Sciatic nerve (tissue), 2 donors: ENCODE measurements around the gene FAM151A. TPM values are rescaled to one million over a fixed set of nuclear protein-coding genes. Genes with fewer than 3 reads are reported as not detected.

Experiments used
- ATAC-seq: fragments of 200-7000 bp; cut with Tn5 transposase; one replicate; pipeline ENCODE4 v1.9.1; 2020; ENCODE audit warnings: mild to moderate bottlenecking, moderate library complexity
- DNase-seq: peaks from one replicate; pipeline ENCODE4 v3.0.0-alpha.2; 2020; ENCODE audit warnings: low spot score
- intact Hi-C: fragments of 100-400 bp; cut with DNase I; formaldehyde crosslinking; loops from one replicate; pipeline ENCODE4 v1.14.2; 2022
- total RNA-seq: library from RNA; stranded (reverse); fragmentation: NEBNext Ultra II Directional; extraction: Animal tissue kit (Norgen Biotek cat#: 25700); gene quantifications from one replicate; pipeline ENCODE4 v1.2.1, GENCODE V29; 2021
- donor health status: DM: no; HTN: no; CAD: no.
- donor health status: DM: no; HTN: no; CAD: no.

FAM151A gene
- total RNA-seq: not detected

- DNase-seq: no peak
Measured at GRCh38 chr1:54623216-54624007, at the start of gene FAM151A. TSS of gene FAM151A (minus strand) at chr1:54623525. CDS start at chr1:54623395, 130 bp downstream.

GRCh38 chr1:54671985-54672608, 48.8 kb upstream of the FAM151A start:
- intact Hi-C loops: no loop called here
- no peak for ATAC-seq
- DNase-seq: no peak

More at GRCh38 chr1:54623216-54624007, at the start of gene FAM151A:
- no peak for ATAC-seq
- intact Hi-C loops: no loop called here

DNA sequence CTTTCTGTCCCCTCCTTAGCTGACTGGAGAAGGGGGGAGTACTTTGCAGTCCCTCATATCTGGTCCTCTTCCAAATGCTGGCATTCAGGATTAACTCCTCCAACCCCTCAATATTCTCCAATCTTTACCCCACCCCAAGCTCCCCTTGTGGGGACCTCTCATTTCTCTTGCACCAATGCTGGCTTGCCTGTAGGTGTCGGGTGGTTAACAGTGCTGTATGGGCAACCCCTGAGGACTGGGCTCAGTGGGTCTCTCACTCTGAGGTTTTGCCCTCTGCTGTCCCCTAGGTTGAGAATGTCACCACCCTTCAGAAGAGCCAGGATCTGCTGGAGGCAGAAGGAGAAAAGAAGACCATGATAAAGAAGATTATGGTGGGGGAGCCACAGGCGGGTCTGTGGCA, 45.2 kb upstream of the FAM151A start:
- ATAC-seq: no peak
- intact Hi-C loops: no loop called here
- DNase-seq: no peak

- intact Hi-C loops: no loop called here
- DNase-seq (no peak), ATAC-seq (no peak)
Measured at GRCh38 chr1:54667797-54668196, 44.5 kb upstream of the FAM151A start.

DNA sequence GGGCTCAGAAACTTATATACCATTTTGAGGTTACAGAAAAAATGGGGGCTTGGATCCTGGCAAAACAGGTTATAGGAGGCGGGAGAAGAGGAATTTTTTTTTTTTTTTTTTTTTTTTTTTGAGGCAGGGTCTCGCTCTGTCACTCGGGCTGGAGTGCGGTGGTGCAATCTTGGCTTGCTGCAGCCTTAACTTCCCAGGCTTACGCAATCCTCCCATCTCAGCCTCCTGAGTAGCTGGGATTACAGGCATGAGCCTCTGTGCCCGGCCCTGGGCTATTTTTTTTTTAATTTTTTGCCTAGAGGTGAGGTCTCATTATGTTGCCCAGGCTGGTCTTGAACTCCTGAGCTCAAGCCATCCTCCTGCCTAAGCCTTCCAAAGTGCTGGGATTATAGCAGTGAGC, 43.0 kb upstream of the FAM151A start:
- DNase-seq (no peak), ATAC-seq (no peak)
- intact Hi-C loops: no loop called here

GRCh38 chr1:54665852-54666251, 42.5 kb upstream of the FAM151A start:
- intact Hi-C loops: no loop called here
- ATAC-seq (no peak), DNase-seq (no peak)

- DNase-seq (no peak), ATAC-seq (no peak)
- intact Hi-C loops: no loop called here
Measured at GRCh38 chr1:54664364-54664763, 41.0 kb upstream of the FAM151A start.

- intact Hi-C loops: loop anchor here (2.0 kb wide), 1 partner anchor 75 kb away; no protein-coding TSS in a partner anchor
- DNase-seq (no peak), ATAC-seq (no peak)
Measured at GRCh38 chr1:54663725-54664124, 40.4 kb upstream of the FAM151A start.

GRCh38 chr1:54658164-54658913, 35.0 kb upstream of the FAM151A start:
- ATAC-seq: no peak
- intact Hi-C loops: no loop called here

DNA sequence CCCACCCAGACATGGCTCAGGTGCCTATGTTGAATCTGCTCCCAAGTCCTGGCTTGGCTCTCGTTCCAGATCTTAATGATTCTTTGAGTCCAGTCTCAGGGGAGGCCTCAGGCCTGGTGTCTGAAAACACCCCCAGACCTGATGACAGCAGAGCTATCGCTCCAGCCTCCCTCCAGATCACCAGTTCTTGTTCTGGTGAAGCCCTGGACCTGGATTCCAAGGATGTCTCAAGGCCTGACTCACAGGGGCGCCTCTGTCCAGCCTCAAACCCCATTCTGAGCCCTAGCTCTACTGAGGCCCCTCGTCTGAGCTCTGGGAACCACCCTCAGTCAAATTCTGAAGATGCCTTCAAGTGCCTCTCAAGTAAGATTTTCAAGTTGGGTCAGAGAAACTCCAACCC, 29.7 kb upstream of the FAM151A start:
- DNase-seq: no peak
- ATAC-seq: no peak
- intact Hi-C loops: no loop called here

More at GRCh38 chr1:54658164-54658913, 35.0 kb upstream of the FAM151A start:
- DNase-seq: no peak

DNA sequence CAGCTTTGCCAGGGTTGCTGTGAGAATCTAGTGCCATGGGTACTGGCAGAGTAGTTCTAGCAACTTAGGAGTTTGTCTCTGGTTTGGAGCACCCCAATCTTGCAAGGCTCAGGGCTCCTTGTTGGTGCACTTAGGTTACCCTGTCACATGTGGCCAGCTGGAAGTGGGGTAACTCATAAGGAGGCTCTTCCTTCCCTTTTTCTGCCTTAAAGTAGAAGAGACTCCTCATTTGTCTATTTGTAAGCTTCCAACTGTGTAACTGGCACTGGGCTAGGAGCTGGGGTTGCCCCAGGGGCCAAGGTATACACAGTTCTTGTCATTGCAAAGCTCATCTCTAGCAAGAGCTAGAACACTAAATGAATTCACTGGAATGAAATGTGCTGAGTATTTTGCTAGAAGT, 28.8 kb upstream of the FAM151A start:
- intact Hi-C loops: no loop called here
- DNase-seq (no peak), ATAC-seq (peak; percentile 22)

DNA sequence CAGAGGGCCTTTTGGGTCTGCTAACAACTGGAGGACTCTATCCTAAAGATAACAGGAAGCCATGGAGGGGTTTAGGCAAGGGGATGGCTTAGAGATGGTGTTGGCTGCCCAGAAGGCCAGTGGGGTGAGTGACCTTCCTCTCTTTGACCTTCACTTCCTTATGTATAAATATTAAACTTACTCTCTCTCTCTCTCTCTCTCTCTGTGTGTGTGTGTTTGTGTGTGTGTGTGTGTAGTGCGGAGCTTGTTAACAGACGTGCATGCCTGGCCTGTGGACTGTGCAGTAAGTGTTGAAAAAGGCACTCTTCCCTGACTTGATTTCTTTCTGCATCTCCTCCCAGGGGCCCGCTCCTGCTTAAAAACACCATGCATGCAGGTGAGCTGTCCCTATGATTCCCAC, 28.3 kb upstream of the FAM151A start:
- DNase-seq (no peak), ATAC-seq (no peak)
- intact Hi-C loops: no loop called here

DNA sequence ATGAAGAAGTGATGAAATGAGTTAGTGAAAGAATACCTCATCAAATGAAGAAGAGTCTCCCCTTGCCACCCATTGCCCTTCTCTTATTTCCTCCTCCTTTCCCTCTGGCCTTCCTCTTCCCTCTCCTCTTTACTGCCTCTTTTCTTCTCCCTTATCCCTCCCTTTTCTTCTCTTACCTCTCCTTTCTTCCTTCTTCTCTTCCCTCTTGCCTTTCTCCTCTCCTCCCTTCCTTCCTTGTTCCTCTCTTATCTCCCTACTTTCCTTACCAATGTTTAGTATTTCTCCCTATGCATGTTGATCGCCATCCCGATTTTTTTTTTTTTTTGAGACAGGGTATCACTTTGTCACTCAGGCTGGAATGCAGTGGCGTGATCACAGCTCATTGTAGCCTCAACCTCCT, 27.1 kb upstream of the FAM151A start:
- ATAC-seq: no peak
- intact Hi-C loops: no loop called here

GRCh38 chr1:54649921-54650320, 26.6 kb upstream of the FAM151A start:
- ATAC-seq (no peak), DNase-seq (no peak)
- intact Hi-C loops: no loop called here

More for the DNA sequence above, 27.1 kb upstream of the FAM151A start:
- DNase-seq: no peak

DNA sequence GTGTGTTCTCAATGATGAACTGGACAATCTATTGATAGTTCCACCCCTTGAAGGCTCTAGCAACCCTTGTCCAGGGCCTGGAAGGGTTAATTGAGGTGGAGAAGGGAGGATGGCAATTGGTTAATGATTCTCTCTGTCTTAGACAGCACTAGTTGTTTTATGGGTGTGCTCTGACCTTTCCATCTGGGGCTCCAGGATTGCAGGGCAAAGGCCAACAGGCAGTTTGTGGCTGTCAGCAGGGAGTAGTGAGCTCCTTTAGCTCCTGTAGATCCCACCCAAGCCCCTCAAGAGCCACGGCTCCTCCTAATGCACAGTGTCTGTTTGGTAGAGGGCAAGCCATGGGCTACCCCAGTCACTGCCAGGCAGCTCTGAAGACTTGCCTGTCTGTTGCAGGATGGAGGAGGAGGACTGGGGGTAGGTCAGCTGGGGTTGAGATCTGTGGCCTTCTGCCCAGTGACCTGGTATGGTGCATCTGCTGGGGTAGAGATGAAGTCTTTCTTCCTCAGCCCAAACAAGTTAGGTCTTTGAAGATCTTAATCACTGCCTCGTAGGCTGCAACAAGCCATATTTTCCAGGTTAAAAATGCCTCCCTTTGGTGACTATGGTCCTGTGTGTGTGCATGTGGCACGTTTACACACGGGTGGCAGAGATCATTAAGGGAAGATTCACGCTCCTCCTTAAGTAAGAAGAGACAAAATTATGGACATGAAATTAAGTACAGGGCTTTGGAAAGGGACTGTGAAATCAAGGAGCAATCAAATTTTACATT, 26.0 kb upstream of the FAM151A start:
- intact Hi-C loops: no loop called here
- ATAC-seq (no peak), DNase-seq (no peak)

DNA sequence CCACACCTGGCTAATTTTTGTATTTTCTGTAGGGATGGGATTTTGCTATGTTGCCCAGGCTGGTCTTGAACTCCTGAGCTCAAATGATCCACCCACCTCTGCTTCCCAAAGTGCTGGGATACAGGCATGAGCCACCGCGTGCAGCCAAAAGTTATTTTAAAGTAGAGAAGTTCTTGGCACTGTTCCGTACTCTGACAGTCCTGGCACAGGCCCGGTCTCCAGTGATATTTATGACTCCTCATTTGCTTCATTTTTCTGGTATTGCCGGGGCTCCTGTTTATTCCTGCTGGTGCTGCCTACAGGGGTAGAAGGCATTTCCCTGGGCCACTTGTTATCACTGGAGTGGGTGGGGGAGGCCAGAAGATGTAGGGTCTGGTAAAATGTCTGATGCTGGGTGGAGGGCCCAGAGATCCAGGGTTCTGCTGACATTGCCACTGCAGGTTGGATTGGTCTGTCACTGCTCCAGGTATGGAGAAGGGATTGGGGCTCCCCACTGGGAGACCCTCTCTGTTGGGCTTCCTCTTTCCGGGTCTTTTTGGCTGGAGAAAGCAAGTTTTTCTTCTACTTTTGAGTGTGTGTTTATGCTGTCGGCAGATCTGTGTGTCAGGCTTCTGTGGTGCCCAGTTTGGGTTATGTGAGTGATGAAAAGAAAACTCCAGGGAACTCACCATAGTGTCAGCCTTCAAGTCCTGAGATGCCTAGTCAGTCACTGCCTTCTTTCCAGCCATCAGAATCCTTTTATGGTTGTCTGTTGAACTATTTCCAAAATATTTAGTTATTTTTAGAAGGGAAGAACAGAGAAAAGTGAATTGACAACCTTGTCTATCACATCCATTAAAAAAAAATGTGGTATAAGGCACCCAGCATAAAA, 22.7 kb upstream of the FAM151A start:
- DNase-seq (no peak), ATAC-seq (no peak)
- intact Hi-C loops: no loop called here

DNA sequence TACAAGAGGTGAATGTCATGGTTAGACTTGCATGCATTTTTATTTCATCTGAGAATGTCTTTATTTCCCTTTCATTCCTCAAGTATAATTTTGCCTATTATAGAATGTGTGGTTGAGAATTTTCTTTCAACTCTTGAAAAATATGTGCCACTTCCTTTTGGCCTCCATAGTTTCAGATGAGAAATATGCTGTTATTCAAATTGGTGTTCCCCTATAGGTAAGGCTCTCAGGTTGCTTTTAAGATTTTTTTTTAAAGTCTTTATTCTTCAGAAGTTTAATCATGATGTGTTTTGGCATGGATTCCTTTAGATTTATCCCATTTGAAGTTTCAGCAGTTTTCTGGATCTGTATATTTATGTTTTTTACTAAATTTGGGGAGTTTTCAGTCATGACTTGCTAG, 20.4 kb upstream of the FAM151A start:
- ATAC-seq: no peak
- DNase-seq: no peak

More for the DNA sequence above, 20.4 kb upstream of the FAM151A start:
- intact Hi-C loops: no loop called here
